Limb (tissue), 2 donors: ENCODE data around the gene ECD.
"Not testable (repeated sequence)": the region's sequence is repeated elsewhere in the genome, so short reads cannot be mapped to it uniquely, and the experiment has no call there.

Experiments used
- DNase-seq, 2 donors: peaks; one replicate each; pipeline ENCODE4 v3.0.0-alpha.2; 2016; ENCODE audit errors: extremely low spot score in 2 of 2

Gene ECD

DNA sequence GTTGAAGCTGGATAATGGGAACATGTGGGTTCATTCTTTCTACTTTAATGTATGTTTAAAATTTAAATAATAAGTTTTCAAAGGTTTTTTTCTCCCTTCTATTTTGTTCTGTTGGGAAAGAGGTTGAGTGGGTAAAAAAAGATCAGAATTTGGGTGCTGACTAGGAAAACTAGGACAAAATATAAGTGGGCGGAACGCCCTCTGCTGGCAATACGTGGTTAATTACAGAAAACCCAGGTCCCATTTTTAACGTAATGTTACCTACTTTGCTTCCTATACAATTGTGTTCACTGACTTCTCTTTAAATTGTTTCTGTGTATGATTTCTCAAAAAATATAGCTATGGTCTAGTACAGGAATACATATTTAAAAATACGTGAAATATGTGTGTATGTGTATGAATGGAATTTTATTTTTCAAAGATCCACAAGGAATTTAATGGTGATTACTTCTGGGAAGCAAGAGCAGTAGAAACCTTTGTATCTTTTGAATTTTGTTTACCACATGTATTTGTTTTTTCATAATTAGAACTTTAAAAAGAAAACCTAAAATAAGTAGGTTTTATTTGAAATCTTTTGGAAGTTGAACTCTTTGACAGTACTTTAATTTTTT is 8.7 kb downstream of the ECD start:
- peak; percentile 41 to 47 for DNase-seq

- no peak for DNase-seq
Measured at GRCh38 chr10:73156054-73156453, 11.8 kb downstream of the ECD start.

GRCh38 chr10:73152009-73152408 is 15.8 kb downstream of the ECD start:
- no peak for DNase-seq

DNA sequence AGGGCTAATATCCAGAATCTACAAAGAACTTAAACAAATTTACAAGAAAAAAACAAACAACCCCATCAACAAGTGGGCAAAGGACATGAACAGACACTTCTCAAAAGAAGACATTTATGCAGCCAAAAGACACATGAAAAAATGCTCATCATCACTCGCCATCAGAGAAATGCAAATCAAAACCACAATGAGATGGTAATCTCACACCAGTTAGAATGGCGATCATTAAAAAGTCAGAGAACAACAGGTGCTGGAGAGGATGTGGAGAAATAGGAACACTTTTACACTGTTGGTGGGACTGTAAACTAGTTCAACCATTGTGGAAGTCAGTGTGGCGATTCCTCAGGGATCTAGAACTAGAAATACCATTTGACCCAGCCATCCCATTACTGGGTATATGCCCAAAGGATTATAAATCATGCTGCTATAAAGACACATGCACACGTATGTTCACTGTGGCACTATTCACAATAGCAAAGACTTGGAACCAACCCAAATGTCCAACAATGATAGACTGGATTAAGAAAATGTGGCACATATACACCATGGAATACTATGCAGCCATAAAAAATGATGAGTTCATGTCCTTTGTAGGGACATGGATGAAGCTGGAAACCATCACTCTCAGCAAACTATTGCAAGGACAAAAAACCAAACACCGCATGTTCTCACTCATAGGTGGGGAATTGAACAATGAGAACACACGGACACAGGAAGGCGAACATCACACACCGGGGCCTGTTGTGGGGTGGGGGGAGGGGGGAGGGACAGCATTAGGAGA is 17.0 kb downstream of the ECD start:
- not testable (repeated sequence) for DNase-seq

- no peak for DNase-seq
Measured at GRCh38 chr10:73141603-73142002, 26.2 kb downstream of the ECD start.

DNA sequence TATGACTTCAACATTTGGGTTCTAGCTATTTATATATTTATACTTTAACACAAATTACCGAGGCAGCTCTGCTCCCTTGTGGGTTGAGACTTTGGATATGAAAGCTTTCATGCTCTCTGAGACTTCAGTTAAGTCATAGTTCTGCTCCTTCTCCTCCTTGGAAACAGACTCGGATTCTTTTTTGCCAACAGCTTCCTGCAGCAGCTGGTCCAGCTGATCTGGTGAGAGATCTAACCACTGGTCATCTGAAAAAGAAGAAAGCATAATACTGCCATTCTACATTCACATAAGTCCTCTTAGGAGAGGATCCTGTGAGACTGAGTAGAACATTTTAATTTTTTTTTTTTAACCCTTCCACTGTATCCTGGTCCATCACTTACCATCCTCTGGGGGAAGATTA is 28.6 kb downstream of the ECD start:
- no peak for DNase-seq

GRCh38 chr10:73136627-73137026 is 31.2 kb downstream of the ECD start:
- DNase-seq, result no peak

DNA sequence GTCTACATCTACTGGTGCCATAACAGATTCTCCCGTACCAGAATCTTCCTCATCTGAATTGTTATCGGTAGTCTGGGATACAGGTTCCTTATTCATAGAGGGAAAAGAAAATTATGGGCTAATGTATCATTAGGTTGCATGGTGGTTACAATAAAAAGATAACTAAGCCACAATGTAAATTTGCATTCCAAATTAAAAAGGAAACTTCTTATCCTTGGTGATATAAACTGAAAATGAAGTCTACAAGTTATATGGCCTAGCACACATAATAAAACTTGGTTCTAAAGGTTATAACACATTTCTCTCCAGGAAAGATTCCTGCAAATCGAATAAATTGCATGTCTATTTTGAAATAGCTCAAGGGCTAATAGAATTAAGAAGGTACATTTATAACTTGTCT is 33.1 kb downstream of the ECD start:
- DNase-seq, result no peak

DNA sequence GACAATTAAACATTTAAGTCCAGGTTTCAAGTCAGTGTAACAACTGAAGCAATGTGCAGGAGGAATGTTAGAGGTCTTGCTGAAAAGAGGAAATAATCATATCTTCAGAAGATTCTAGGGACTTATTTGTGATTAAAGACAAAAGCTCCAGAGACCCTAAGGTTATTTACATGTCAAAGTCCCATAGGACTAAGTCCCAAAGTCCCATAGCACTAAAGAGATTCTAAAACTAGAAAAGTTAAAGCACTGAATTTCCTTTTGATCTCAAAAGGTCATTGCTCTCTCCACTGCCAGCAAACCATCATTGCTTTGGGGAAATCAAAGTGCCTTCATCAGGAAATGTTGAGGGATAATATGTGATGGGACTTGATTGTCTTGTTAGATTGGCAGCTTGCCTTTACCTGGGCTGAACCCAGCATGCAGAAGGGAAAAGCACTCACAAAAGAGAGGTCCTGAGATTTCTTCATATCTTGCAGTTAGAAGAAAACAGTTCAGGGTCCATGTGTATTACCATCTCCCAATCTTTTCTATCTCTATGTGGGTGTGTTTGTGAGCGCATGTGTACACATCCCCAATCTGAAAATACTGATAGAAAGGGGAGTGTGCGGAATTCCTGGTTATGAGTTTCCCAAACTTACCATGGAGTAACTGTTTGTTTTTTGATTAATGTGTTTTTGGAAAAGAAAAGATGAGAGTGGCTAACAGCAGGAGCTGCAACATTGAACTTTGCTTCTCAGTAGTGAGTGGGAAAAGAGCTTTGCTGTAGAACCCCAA is 35.7 kb downstream of the ECD start:
- no peak for DNase-seq

- DNase-seq, result no peak
Measured at GRCh38 chr10:73131301-73131700, 36.5 kb downstream of the ECD start.

DNA sequence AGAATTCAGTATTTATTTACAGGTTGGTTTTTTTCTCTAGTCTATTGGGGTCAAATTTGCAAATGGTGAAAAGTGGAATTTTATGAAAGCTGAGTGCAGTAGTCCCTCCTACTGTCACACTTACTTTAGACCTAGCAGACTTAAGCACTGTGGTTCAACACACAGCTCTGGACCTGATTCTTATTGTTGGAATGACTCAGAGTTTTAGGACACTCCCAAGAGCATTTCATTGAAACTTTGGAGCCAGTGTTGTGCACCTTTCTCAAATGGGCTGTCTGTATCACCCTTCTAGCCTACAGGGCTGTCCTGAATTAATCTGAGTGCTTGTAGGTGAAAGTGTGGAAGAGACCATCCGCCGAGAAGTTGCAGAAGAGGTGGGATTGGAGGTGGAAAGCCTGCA is 41.5 kb downstream of the ECD start:
- DNase-seq, result no peak

- DNase-seq, result no peak
Measured at GRCh38 chr10:73119952-73120351, 47.9 kb downstream of the ECD start.

GRCh38 chr10:73119457-73119856 is 48.4 kb downstream of the ECD start:
- DNase-seq, result no peak

DNA sequence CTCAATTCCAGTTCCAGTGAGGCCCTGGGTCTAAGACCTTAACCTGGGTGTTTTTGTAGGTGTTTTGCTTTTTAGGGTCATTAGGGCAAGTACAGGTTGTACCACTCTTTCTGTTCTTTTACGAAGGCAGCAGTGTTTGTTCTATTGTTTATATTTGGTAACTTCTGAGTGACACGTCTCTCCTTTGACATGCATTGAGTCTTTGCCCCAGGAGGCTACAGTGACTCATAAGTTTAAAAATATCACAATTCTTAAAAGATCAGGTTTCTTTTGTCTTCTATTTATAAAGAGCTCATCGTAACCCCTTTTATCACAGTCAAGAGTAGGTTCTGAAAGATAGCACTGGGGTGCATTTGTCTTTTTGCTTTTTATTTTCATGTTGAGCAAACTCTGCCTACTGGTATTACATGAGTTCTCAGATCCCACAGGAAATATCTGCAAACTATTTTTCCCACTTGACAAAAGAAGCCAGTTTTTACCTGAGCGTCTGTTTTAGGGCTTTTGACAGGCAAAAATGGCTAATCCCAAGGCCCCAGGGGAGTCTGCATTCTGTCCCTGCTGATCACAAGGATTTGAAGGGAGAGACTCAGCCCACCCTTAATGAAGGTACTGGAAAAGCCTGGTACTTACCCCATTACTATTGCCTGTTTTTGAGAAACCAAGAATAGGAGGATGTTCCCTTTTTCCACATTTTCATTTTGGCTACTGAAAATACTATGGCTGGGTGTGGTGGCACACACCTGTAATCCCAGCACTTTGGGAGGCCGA is 49.6 kb downstream of the ECD start:
- no peak for DNase-seq

GRCh38 chr10:73116017-73116416 is 51.8 kb downstream of the ECD start:
- DNase-seq, result no peak

DNA sequence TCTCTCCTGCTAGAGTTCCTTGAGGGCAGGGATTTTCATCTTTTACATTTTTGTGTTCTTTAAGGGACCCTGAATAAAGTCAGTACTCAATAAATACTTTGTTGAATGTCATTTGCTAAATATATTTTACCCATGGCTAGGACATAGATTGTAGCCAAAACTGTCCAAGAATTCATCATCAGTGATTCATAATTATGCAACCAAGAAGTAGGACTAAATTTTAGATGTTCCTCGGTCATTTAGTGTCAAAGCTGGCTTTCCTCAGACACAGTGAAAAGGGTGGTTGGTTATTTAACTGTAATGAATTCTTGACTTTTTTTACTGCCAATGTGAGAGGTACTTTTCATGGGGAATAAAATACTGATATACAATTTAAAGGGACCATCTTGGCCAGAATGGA is 54.3 kb downstream of the ECD start:
- DNase-seq, result no peak

DNA sequence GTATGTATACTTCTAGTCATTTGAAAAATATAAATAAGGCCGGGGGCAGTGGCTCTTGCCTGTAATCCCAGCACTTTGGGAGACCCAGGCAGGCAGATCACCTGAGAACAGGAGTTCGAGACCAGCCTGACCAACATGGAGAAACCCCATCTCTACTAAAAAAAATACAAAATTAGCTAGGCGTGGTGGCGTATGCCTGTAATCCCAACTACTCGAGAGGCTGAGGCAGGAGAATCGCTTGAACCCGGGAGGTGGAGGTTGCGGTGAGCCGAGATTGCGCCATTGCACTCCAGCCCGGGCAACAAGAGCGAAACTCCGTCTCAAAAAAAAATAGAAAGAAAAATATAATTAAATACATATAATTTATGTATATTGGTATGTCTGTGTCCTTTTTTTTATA is 55.8 kb downstream of the ECD start:
- DNase-seq, result not testable (repeated sequence)

DNA sequence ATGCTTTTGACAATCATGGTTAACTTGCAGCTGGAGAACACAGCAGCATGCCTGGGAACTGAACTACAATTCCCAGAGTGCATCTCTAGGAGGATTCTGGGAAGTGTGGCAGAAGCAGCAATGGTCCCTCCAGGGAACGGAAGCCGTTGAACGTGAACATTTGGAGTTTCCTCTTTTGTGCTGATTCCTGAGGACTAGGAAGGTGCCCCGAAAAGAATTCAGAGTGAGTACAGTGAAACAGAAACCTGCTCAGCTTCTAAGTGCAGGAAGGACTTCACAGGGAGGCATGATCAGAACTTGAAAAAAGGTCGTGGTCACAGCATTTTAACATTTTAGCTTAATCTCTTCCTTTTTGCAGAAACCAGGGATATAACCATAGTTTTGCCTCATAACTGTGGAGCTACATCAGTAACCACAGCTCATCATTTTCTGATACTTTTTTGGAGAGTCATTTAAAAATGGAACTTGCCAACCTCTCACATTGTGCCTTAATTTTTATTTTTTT is 57.4 kb downstream of the ECD start, which contains the start of gene NUDT13:
TSS of gene NUDT13 (plus strand) at position 111 of the 505 bp plus-strand sequence. CDS start 3,911 bp downstream, outside the sequence.
- peak; percentile 68 to 93 for DNase-seq

DNA sequence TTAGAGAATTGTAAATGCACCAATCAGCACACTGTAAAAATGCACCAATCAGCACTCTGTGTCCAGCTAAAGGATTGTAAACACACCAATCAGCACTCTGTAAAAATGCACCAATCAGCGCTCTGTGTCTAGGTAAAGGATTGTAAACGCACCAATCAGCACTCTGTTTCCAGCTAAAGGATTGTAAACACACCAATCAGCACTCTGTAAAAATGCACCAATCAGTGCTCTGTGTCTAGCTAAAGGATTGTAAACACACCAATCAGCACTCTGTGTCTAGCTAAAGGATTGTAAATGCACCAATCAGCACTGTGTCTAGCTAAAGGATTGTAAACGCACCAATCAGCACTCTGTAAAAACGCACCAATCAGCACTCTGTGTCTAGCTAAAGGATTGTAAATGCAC is 58.6 kb downstream of the ECD start:
- DNase-seq, result not testable (repeated sequence)

DNA sequence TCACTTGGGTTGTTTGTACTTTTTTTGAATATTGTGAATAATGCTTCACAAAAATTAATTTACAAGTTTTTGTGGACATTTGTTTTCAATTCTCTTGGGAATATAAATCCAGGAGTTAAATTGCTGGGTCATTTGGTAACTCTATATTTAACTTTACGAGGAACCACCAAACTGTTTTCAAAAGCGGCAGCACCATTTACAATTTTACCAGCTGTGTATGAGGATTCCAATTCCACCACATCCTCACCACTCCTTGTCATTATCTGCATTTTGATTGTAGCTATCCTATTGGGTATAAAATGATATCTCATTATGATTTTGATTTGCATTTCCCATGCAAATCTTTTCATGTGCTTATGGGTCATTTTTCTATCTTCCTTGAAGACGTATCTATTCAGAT is 61.5 kb downstream of the ECD start:
- no peak for DNase-seq

GRCh38 chr10:73099141-73099540 is 68.7 kb downstream of the ECD start:
- DNase-seq, result no peak
